ENCODE results near the gene TNIP1. TPM values are rescaled to one million over a fixed set of nuclear protein-coding genes. Genes with fewer than 3 reads are reported as not detected.

TNIP1 gene
- total and polyA plus RNA-seq, 2 experiments from 2014 or later: 57.0 to 64.6 TPM

GRCh38 chr5:151122828-151123227, 42.0 kb upstream of the TNIP1 start:
- H3K27ac ChIP-seq: no peak overlapping the region
- H3K4me3 ChIP-seq: no peak overlapping the region
- H4K20me1 ChIP-seq (ENCODE audit: insufficient read depth, poor library complexity, severe bottlenecking): no peaks in the 10 kb centered on the region
- DNase-seq (ENCODE audit: low spot score): no peak
- H3K9me2 ChIP-seq (replicated peaks; ENCODE audit: insufficient read depth): no peaks in the 10 kb centered on the region
- H3K9me3 ChIP-seq (ENCODE audit: low read depth): no peaks in the 10 kb centered on the region
- H3K36me3 ChIP-seq (replicated peaks; ENCODE audit: insufficient read depth, low read depth): no peaks in the 10 kb centered on the region
- H3K4me1 ChIP-seq (ENCODE audit: insufficient read depth): peaks cover 3% of the 10 kb centered on the region
- TF ChIP-seq, protein P1, sequence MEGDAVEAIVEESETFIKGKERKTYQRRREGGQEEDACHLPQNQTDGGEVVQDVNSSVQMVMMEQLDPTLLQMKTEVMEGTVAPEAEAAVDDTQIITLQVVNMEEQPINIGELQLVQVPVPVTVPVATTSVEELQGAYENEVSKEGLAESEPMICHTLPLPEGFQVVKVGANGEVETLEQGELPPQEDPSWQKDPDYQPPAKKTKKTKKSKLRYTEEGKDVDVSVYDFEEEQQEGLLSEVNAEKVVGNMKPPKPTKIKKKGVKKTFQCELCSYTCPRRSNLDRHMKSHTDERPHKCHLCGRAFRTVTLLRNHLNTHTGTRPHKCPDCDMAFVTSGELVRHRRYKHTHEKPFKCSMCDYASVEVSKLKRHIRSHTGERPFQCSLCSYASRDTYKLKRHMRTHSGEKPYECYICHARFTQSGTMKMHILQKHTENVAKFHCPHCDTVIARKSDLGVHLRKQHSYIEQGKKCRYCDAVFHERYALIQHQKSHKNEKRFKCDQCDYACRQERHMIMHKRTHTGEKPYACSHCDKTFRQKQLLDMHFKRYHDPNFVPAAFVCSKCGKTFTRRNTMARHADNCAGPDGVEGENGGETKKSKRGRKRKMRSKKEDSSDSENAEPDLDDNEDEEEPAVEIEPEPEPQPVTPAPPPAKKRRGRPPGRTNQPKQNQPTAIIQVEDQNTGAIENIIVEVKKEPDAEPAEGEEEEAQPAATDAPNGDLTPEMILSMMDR (IDR thresholded peaks at IDR 0.05; ENCODE audit: poor library complexity): no peak
- TF ChIP-seq EZH2phosphoT487 (IDR thresholded peaks at IDR 0.05; ENCODE audit: low read depth, severe bottlenecking, unreplicated experiment) (no peak), EZH2 (IDR thresholded peaks at IDR 0.05; ENCODE audit: borderline replicate concordance) (no peak)
- H3K79me2 ChIP-seq: no peaks in the 10 kb centered on the region
- no peaks in the 10 kb centered on the region for H3K27me3 ChIP-seq
- no peak overlapping the region for H3K4me2 ChIP-seq
- H2AFZ ChIP-seq: no peak overlapping the region
- 97% methylated on average over 14 of the region's 14 CpGs for WGBS (ENCODE audit: low lambda C conversion rate, missing lambda C conversion rate)

- no peaks in the 10 kb centered on the region for H3K79me2 ChIP-seq
- TF ChIP-seq EZH2 (IDR thresholded peaks at IDR 0.05; ENCODE audit: borderline replicate concordance) (no peak), EZH2phosphoT487 (IDR thresholded peaks at IDR 0.05; ENCODE audit: low read depth, severe bottlenecking, unreplicated experiment) (no peak)
- TF ChIP-seq, protein P1 (IDR thresholded peaks at IDR 0.05; ENCODE audit: poor library complexity): no peak
- H2AFZ ChIP-seq: no peak overlapping the region
- no peaks in the 10 kb centered on the region for H3K27me3 ChIP-seq
- H4K20me1 ChIP-seq (ENCODE audit: insufficient read depth, poor library complexity, severe bottlenecking): no peaks in the 10 kb centered on the region
- no peaks in the 10 kb centered on the region for H3K36me3 ChIP-seq (replicated peaks; ENCODE audit: insufficient read depth, low read depth)
- peaks cover 3% of the 10 kb centered on the region for H3K4me1 ChIP-seq (ENCODE audit: insufficient read depth)
- no peak overlapping the region for H3K4me3 ChIP-seq
- no peak overlapping the region for H3K4me2 ChIP-seq
- no peaks in the 10 kb centered on the region for H3K9me2 ChIP-seq (replicated peaks; ENCODE audit: insufficient read depth)
- no peak overlapping the region for H3K27ac ChIP-seq
- no peak for DNase-seq (ENCODE audit: low spot score)
- 97% methylated on average over 5 of the region's 5 CpGs for WGBS (ENCODE audit: low lambda C conversion rate, missing lambda C conversion rate)
- H3K9me3 ChIP-seq (ENCODE audit: low read depth): no peaks in the 10 kb centered on the region
These were observed 40.8 kb upstream of the TNIP1 start for GRCh38 chr5:151121665-151122064.

DNA sequence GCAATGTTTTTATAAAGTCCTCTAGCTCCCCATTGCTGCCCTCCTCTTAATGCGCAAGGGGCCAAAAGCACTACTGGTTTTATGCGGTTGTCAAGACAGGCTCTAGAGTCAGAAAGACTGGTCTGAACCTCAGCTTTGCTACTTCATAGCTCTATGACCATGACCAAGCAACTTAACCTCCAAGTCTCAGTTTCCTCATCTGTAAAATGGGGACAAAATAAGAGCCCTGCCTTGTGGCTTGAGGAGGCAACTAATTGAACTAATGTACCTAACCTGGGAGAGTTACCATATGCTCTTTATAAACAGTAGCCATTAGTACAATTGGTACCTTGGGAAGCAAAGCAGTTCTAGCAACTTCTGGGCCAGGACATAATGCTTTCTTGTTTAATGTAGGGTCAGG, 40.3 kb upstream of the TNIP1 start:
- no peak overlapping the region for H3K4me2 ChIP-seq
- no peaks in the 10 kb centered on the region for H3K36me3 ChIP-seq (replicated peaks; ENCODE audit: insufficient read depth, low read depth)
- DNase-seq (ENCODE audit: low spot score): no peak
- no peaks in the 10 kb centered on the region for H3K9me2 ChIP-seq (replicated peaks; ENCODE audit: insufficient read depth)
- H3K4me1 ChIP-seq (ENCODE audit: insufficient read depth): peaks cover 3% of the 10 kb centered on the region
- TF ChIP-seq, protein P1 (IDR thresholded peaks at IDR 0.05; ENCODE audit: poor library complexity): no peak
- TF ChIP-seq EZH2phosphoT487 (IDR thresholded peaks at IDR 0.05; ENCODE audit: low read depth, severe bottlenecking, unreplicated experiment) (no peak), EZH2 (IDR thresholded peaks at IDR 0.05; ENCODE audit: borderline replicate concordance) (no peak)
- WGBS (ENCODE audit: low lambda C conversion rate, missing lambda C conversion rate): 98% methylated on average over 2 of the region's 2 CpGs
- no peak overlapping the region for H2AFZ ChIP-seq
- H3K27me3 ChIP-seq: no peaks in the 10 kb centered on the region
- H3K9me3 ChIP-seq (ENCODE audit: low read depth): no peaks in the 10 kb centered on the region
- H3K4me3 ChIP-seq: no peak overlapping the region
- no peaks in the 10 kb centered on the region for H3K79me2 ChIP-seq
- no peaks in the 10 kb centered on the region for H4K20me1 ChIP-seq (ENCODE audit: insufficient read depth, poor library complexity, severe bottlenecking)
- no peak overlapping the region for H3K27ac ChIP-seq
